Muscle of arm (tissue), 12 donors: ENCODE measurements around the gene IQCH. TPM values are rescaled to one million over a fixed set of nuclear protein-coding genes. Genes with fewer than 3 reads are reported as not detected.
"Not testable (repeated sequence)": the region's sequence is repeated elsewhere in the genome, so short reads cannot be mapped to it uniquely, and the experiment has no call there.

Experiments used
- DNase-seq: peaks from one replicate; pipeline ENCODE4 v3.0.0-alpha.2; 2013
- polyA plus RNA-seq, 12 donors: library from polyadenylated mRNA; unstranded; fragments of 120-200 nt; gene quantifications; one replicate each; pipeline ENCODE4 v1.2.1, GENCODE V29; 2013; ENCODE audit not compliant: insufficient read length in 12 of 12

The IQCH gene
- polyA plus RNA-seq, 12 donors, result 0.80 to 1.7 (median 0.93) TPM; not detected in 2

DNA sequence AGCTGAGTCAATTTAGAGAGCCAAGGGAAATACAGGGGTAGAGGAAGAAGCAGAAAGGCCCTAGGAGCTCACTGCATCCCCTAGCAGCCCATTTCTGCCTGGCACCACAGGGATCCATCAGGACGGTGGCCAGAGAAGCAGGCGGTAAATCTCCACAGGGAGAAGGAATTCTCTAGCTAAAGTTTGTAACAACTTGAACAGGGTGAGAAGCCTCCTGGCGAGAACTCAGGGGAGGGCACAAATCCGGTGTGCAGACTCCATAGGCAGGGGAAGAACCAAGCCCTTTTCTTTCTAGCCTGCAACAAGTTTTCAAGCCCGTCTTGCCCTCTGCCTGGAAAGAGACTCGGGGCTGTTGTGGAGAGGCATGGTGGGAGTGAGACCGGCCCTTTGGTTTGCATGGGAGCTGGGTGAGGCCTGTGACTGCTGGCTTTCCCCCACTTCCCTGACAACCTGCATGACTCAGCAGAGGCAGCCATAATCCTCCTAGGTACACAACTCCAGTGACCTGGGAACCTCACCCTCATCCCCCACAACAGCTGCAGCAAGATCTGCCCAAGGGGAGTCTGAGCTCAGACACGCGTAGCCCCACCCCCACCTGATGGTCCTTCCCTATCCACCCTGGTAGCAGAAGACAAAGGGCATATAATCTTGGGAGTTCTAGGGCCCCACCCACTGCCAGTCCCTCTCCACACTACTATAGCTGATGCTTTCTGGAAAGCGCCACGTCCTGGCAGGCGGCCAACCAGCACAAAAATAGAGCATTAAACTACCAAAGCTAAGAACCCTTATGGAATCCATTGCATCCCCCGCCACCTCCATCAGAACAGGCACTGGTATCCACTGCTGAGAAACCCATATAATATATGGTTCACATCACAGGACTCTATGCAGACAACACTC, 182.0 kb downstream of the IQCH start:
- DNase-seq, result not testable (repeated sequence)

DNA sequence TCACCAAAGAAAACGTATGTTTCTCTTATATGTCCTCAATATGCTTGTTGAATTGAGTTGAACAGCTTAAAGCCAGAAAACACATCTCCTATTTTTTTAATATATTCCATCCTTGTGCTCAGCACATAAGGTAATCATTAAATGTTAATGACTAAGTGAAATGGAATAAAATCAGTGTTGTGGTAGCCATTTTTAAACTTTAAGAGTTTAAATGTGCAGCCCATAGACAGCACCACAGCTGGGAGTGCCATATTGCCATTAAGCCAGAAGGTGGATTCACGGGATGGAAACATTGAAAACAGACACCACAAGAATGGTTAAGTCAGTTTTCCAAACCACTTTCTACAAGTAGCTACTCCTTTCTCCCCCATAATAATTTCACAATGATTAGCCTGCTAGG, 189.5 kb downstream of the IQCH start:
- no peak for DNase-seq

GRCh38 chr15:67446449-67446848, 191.9 kb downstream of the IQCH start:
- DNase-seq, result no peak

GRCh38 chr15:67448372-67448771, 193.8 kb downstream of the IQCH start:
- not testable (repeated sequence) for DNase-seq

DNA sequence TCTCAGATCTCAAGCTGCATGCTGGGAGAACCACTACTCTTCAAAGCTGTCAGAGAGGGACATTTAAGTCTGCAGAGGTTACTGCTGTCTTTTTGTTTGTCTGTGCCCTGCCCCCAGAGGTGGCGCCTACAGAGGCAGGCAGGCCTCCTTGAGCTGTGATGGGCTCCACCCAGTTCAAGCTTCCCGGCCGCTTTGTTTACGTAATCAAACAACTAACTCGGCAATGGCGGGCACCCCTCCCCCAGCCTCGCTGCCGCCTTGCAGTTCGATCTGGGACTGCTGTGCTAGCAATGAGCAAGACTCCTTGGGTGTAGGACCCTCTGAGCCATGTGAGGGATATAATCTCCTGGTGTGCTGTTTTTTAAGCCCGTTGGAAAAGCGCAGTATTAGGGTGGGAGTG, 199.1 kb downstream of the IQCH start:
- not testable (repeated sequence) for DNase-seq

- peak; percentile 66 for DNase-seq
Measured at GRCh38 chr15:67456677-67457529, 202.3 kb downstream of the IQCH start.

DNA sequence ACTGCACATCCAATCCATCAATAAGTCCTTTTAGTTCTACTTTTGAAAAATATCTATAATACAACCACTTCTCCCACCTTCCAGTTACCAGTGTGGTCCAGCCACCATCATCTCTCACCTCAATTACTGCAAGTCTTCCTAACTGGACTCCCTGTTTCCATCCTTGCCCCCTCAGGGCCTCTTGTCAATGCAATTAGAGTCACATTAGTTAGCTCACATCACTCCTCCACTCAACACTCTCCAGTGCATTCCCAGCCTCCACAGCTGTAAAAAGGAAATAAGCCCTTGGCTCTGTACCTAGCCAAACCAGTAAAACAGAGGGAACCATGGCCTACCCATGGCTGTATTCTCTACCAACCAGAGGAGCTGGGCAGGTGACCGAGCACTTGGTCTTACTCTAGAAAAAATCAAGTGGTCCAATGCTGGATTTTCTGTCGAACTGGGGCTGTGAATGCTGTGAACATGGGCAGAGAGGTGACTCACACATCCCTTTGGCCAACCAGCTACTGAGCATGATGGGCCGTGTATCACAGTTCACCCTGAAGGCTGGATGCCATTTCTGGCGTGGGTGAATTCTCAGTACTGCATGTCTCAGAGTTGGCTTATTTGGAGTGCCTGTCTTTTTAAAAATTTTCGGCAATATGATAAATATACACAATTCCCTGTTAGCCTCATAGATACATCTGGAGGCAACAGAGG, 203.9 kb downstream of the IQCH start:
- DNase-seq, result no peak

DNA sequence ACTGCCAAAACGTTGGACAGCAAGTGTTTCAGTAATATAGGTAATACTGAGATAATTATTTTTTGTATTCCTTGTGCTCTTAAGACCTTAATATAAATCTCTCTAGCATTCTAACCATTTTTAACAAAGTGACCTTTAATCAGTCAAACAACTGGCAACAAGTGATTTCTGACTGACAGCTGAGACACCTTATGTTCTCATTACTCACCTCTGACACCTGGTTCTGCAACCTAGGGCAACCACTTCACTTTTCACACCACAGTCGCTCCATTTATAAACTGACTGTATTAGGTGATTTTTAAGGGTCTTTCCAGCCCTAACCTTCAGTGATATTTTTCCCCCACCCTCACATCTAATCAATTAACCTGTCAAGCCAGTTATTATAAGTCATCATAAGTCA, 205.9 kb downstream of the IQCH start:
- DNase-seq, result no peak

GRCh38 chr15:67461735-67462134, 207.1 kb downstream of the IQCH start:
- DNase-seq, result no peak

- DNase-seq, result no peak
Measured at GRCh38 chr15:67462875-67463274, 208.3 kb downstream of the IQCH start.

GRCh38 chr15:67463488-67463887, 208.9 kb downstream of the IQCH start:
- DNase-seq, result no peak

DNA sequence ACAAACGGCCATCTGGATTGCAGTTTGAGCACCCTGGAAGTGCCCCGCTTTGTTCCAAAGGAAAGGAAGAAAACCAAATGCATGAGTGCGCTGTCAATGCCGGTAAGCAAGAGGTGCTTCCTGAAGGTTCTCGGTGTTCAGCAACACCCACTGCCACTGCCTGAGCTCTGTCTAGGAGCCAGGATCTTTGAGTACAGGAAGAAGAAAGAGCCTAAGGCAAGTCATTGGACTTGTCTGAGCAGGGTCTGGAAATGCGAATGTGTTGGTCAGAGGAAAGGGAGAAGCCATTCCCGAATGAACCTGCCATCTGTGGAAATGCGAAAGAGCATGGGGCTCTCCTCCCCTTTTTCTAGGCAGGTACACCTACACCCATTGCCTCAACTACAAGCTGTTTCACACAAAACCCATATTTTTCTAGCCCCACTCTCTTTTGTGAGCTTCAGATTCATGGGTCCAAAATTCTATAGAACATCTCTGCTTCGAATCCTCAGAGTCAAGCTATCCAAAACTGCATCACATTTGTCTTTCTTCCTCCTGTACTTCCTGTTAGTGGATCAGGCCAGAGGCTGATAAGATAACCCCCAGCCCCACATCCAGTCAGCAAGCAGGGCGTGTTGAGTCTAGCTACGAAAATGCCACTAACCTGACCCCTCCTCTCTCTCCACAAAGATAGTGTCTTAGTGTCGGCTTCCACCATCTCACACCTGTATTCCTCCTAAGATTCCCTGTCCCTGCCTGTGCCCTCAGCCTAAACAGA, 210.8 kb downstream of the IQCH start:
- DNase-seq, result no peak

- DNase-seq, result no peak
Measured at GRCh38 chr15:67468416-67468815, 213.8 kb downstream of the IQCH start.

DNA sequence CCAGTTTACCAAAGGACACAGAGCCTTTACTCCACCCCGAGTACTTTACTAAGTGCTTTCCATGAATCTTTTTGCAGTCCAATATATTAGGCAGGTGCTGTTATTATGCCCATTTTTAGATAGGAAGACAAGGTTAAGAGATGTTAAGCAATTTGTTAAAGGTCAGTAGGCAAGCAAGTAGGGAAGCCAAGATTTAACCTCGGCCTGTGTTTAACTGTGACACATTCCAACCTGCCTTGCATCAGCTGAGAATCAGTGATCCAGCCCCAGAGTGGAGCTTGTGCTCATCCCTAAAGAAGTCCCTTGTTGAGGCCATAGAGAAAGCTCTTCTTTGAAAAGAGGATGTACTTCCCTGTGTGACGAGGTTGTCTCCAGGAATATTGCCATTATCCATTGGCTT, 215.1 kb downstream of the IQCH start:
- DNase-seq, result no peak

- no peak for DNase-seq
Measured at GRCh38 chr15:67472957-67473356, 218.4 kb downstream of the IQCH start.

- no peak for DNase-seq
Measured at GRCh38 chr15:67474405-67475110, 220.0 kb downstream of the IQCH start.

GRCh38 chr15:67479781-67480505, 225.4 kb downstream of the IQCH start:
- DNase-seq, result peak; percentile 55

- DNase-seq, result no peak
Measured at GRCh38 chr15:67480741-67481140, 226.2 kb downstream of the IQCH start.

DNA sequence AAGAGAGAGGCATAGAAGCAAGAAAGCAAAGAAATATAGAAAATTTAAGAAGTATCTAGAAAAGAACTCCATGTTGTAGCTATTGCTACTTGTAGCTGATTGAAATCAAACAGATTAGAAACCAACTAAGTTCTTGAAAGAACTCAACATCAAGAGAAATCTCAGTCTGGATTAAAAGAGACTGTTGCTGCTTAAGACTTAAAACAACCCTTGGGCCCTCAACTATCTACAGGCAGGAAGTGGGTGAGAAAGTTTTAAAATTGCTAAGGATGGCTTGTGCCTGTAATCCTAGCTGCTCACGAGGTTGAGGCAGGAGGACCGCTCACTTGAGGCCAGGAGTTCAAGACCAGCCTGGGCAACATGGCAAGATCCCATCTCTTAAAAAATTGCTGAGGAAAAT, 227.1 kb downstream of the IQCH start:
- DNase-seq, result no peak

GRCh38 chr15:67495585-67495984, 241.0 kb downstream of the IQCH start:
- no peak for DNase-seq
